NCI-H510A (cell line): ENCODE data around the gene RNF13.
"Not testable (repeated sequence)": the region's sequence is repeated elsewhere in the genome, so short reads cannot be mapped to it uniquely, and the experiment has no call there.

Experiments
- DNase-seq: peaks from one replicate; lab custom pipeline; 2025; lab: John Stamatoyannopoulos, UW

RNF13 gene

GRCh38 chr3:149843502-149843901 lies 30.5 kb downstream of the RNF13 start:
- DNase-seq, result no peak

GRCh38 chr3:149844091-149844490 lies 31.1 kb downstream of the RNF13 start:
- DNase-seq, result no peak

GRCh38 chr3:149845570-149846244 lies 32.7 kb downstream of the RNF13 start:
- DNase-seq, result no peak

GRCh38 chr3:149848238-149848637 lies 35.2 kb downstream of the RNF13 start:
- DNase-seq, result no peak

GRCh38 chr3:149848688-149849087 lies 35.7 kb downstream of the RNF13 start:
- DNase-seq, result no peak

GRCh38 chr3:149850787-149851584 lies 38.0 kb downstream of the RNF13 start:
- no peak for DNase-seq

- no peak for DNase-seq
Measured at GRCh38 chr3:149858911-149859310, 45.9 kb downstream of the RNF13 start.

GRCh38 chr3:149860881-149861280 lies 47.9 kb downstream of the RNF13 start:
- DNase-seq, result no peak

GRCh38 chr3:149867563-149867962 lies 54.5 kb downstream of the RNF13 start:
- DNase-seq, result no peak

- no peak for DNase-seq
Measured at GRCh38 chr3:149871855-149872254, 58.8 kb downstream of the RNF13 start.

- DNase-seq, result no peak
Measured at GRCh38 chr3:149872589-149872988, 59.6 kb downstream of the RNF13 start.

GRCh38 chr3:149877668-149878067 lies 64.7 kb downstream of the RNF13 start:
- no peak for DNase-seq

GRCh38 chr3:149879872-149880271 lies 66.9 kb downstream of the RNF13 start:
- DNase-seq, result no peak

- no peak for DNase-seq
Measured at GRCh38 chr3:149881879-149882278, 68.9 kb downstream of the RNF13 start.

- DNase-seq, result no peak
Measured at GRCh38 chr3:149883134-149883533, 70.1 kb downstream of the RNF13 start.

GRCh38 chr3:149883860-149884259 lies 70.8 kb downstream of the RNF13 start:
- not testable (repeated sequence) for DNase-seq

GRCh38 chr3:149884848-149885247 lies 71.8 kb downstream of the RNF13 start:
- not testable (repeated sequence) for DNase-seq

GRCh38 chr3:149886957-149887356 lies 73.9 kb downstream of the RNF13 start:
- no peak for DNase-seq

- no peak for DNase-seq
Measured at GRCh38 chr3:149891621-149892020, 78.6 kb downstream of the RNF13 start.

- DNase-seq, result no peak
Measured at GRCh38 chr3:149892371-149892770, 79.4 kb downstream of the RNF13 start.

- no peak for DNase-seq
Measured at GRCh38 chr3:149894205-149894604, 81.2 kb downstream of the RNF13 start.

GRCh38 chr3:149895339-149895738 lies 82.3 kb downstream of the RNF13 start:
- DNase-seq, result no peak

- no peak for DNase-seq
Measured at GRCh38 chr3:149895769-149896168, 82.8 kb downstream of the RNF13 start.

GRCh38 chr3:149898771-149899170 lies 85.8 kb downstream of the RNF13 start:
- DNase-seq, result no peak
